Breast epithelium (tissue), 3 donors: Measurements from ENCODE around the gene PCDHGA10. TPM values are rescaled to one million over a fixed set of nuclear protein-coding genes. Genes with fewer than 3 reads are reported as not detected.

ENCODE experiments used
- total RNA-seq, 3 donors: library from RNA; depleted of rRNA; stranded (reverse); fragments of >200 nt; gene quantifications; one replicate each; pipeline ENCODE4 v1.1.0, GENCODE V29; 2016

Gene PCDHGA10
- total RNA-seq, 3 donors from 2014 or later: 7.2 to 10.7 (median 10.5) TPM

Other genes starting within 250 kb of the PCDHGA10 start
- gene PCDHB7, start 240.3 kb upstream of the PCDHGA10 start, total RNA-seq: 1 to 10 TPM; 2.3 to 4.6 (median 3.4) TPM
- 1 to 10 TPM in 1 of 3 donors, under 1 TPM in 2; 0.73 to 4.6 (median 0.80) TPM for gene PCDHB8, start 235.2 kb upstream of the PCDHGA10 start, total RNA-seq
- 10 to 100 TPM in 1 of 3 donors, 1 to 10 TPM in 2; 4.3 to 11.8 (median 6.3) TPM for gene PCDHB16, start 230.6 kb upstream of the PCDHGA10 start, total RNA-seq
- 1 to 10 TPM; 2.2 to 4.6 (median 4.1) TPM for gene PCDHB9, start 225.8 kb upstream of the PCDHGA10 start, total RNA-seq
- gene PCDHB10, start 220.6 kb upstream of the PCDHGA10 start, total RNA-seq: 1 to 10 TPM; 3.8 to 4.8 (median 4.6) TPM
- gene PCDHB11, start 213.4 kb upstream of the PCDHGA10 start, total RNA-seq: 1 to 10 TPM; 2.3 to 4.6 (median 2.7) TPM
- 1 to 10 TPM; 3.7 to 5.2 (median 5.0) TPM for gene PCDHB12, start 204.3 kb upstream of the PCDHGA10 start, total RNA-seq
- 1 to 10 TPM; 3.7 to 5.9 (median 4.8) TPM for gene PCDHB13, start 199.1 kb upstream of the PCDHGA10 start, total RNA-seq
- gene PCDHB14, start 189.6 kb upstream of the PCDHGA10 start, total RNA-seq: 1 to 10 TPM; 4.2 to 5.9 (median 5.9) TPM
- gene PCDHB15, start 167.6 kb upstream of the PCDHGA10 start, total RNA-seq: 1 to 10 TPM; 1.6 to 4.2 (median 3.3) TPM
- gene SLC25A2, start 108.9 kb upstream of the PCDHGA10 start, total RNA-seq: 1 to 10 TPM in 1 of 3 donors, under 1 TPM in 2; 0.64 to 2.0 (median 0.98) TPM
- gene TAF7, start 92.2 kb upstream of the PCDHGA10 start, total RNA-seq: 10 to 100 TPM; 59.2 to 96.2 (median 68.2) TPM
- gene PCDHGA1, start 82.5 kb upstream of the PCDHGA10 start, total RNA-seq: 1 to 10 TPM in 2 of 3 donors, under 1 TPM in 1; 0.80 to 1.3 (median 1.2) TPM
- 1 to 10 TPM; 4.6 to 8.6 (median 6.2) TPM for gene PCDHGA2, start 74.2 kb upstream of the PCDHGA10 start, total RNA-seq
- gene PCDHGA3, start 69.2 kb upstream of the PCDHGA10 start, total RNA-seq: 1 to 10 TPM; 4.3 to 5.9 (median 5.0) TPM
- gene PCDHGB1, start 62.9 kb upstream of the PCDHGA10 start, total RNA-seq: 1 to 10 TPM; 2.7 to 5.9 (median 5.1) TPM
- 10 to 100 TPM in 1 of 3 donors, 1 to 10 TPM in 2; 5.3 to 12.1 (median 6.4) TPM for gene PCDHGA4, start 58.0 kb upstream of the PCDHGA10 start, total RNA-seq
- 10 to 100 TPM in 1 of 3 donors, 1 to 10 TPM in 2; 6.2 to 10.5 (median 7.8) TPM for gene PCDHGB2, start 53.0 kb upstream of the PCDHGA10 start, total RNA-seq
- gene PCDHGA5, start 48.8 kb upstream of the PCDHGA10 start, total RNA-seq: 1 to 10 TPM; 5.4 to 9.4 (median 8.8) TPM
- 10 to 100 TPM in 1 of 3 donors, 1 to 10 TPM in 2; 5.3 to 10.2 (median 8.6) TPM for gene PCDHGB3, start 42.7 kb upstream of the PCDHGA10 start, total RNA-seq
- gene PCDHGA6, start 39.1 kb upstream of the PCDHGA10 start, total RNA-seq: 1 to 10 TPM; 4.0 to 8.5 (median 8.3) TPM
- gene PCDHGA7, start 30.2 kb upstream of the PCDHGA10 start, total RNA-seq: 10 to 100 TPM in 1 of 3 donors, 1 to 10 TPM in 2; 3.7 to 10.8 (median 10.0) TPM
- 10 to 100 TPM in 1 of 3 donors, 1 to 10 TPM in 2; 5.3 to 10.5 (median 8.9) TPM for gene PCDHGB4, start 25.3 kb upstream of the PCDHGA10 start, total RNA-seq
- gene PCDHGA8, start 20.4 kb upstream of the PCDHGA10 start, total RNA-seq: 1 to 10 TPM; 2.6 to 7.2 (median 6.0) TPM
- 10 to 100 TPM in 2 of 3 donors, 1 to 10 TPM in 1; 7.5 to 20.6 (median 19.8) TPM for gene PCDHGB5, start 15.0 kb upstream of the PCDHGA10 start, total RNA-seq
- gene PCDHGA9, start 10.2 kb upstream of the PCDHGA10 start, total RNA-seq: 10 to 100 TPM in 2 of 3 donors, 1 to 10 TPM in 1; 7.8 to 16.7 (median 13.8) TPM
- 10 to 100 TPM in 2 of 3 donors, 1 to 10 TPM in 1; 8.8 to 12.8 (median 10.8) TPM for gene PCDHGB6, start 5.0 kb upstream of the PCDHGA10 start, total RNA-seq
- gene PCDHGB7, start 4.7 kb downstream of the PCDHGA10 start, total RNA-seq: 10 to 100 TPM; 15.4 to 21.3 (median 16.0) TPM
- gene PCDHGA11, start 8.1 kb downstream of the PCDHGA10 start, total RNA-seq: 1 to 10 TPM; 5.0 to 9.8 (median 9.7) TPM
- 10 to 100 TPM in 2 of 3 donors, 1 to 10 TPM in 1; 9.8 to 12.0 (median 11.1) TPM for gene PCDHGA12, start 17.5 kb downstream of the PCDHGA10 start, total RNA-seq
- 10 to 100 TPM; 29.6 to 41.6 (median 35.1) TPM for gene PCDHGC3, start 63.0 kb downstream of the PCDHGA10 start, total RNA-seq
- 1 to 10 TPM; 2.6 to 6.2 (median 6.0) TPM for gene PCDHGC4, start 72.0 kb downstream of the PCDHGA10 start, total RNA-seq
- 1 to 10 TPM; 2.1 to 3.5 (median 3.3) TPM for gene PCDHGC5, start 76.1 kb downstream of the PCDHGA10 start, total RNA-seq
- 10 to 100 TPM; 58.8 to 64.8 (median 63.6) TPM for gene DIAPH1, start 206.0 kb downstream of the PCDHGA10 start, total RNA-seq
- gene HDAC3, start 223.9 kb downstream of the PCDHGA10 start, total RNA-seq: 10 to 100 TPM; 50.2 to 52.5 (median 52.1) TPM
- gene RELL2, start 224.0 kb downstream of the PCDHGA10 start, total RNA-seq: 1 to 10 TPM; 1.3 to 4.3 (median 4.0) TPM
- gene FCHSD1, start 238.4 kb downstream of the PCDHGA10 start, total RNA-seq: 10 to 100 TPM; 18.1 to 32.1 (median 24.3) TPM